ENCODE results near the gene NR2F6.

Gene NR2F6

DNA sequence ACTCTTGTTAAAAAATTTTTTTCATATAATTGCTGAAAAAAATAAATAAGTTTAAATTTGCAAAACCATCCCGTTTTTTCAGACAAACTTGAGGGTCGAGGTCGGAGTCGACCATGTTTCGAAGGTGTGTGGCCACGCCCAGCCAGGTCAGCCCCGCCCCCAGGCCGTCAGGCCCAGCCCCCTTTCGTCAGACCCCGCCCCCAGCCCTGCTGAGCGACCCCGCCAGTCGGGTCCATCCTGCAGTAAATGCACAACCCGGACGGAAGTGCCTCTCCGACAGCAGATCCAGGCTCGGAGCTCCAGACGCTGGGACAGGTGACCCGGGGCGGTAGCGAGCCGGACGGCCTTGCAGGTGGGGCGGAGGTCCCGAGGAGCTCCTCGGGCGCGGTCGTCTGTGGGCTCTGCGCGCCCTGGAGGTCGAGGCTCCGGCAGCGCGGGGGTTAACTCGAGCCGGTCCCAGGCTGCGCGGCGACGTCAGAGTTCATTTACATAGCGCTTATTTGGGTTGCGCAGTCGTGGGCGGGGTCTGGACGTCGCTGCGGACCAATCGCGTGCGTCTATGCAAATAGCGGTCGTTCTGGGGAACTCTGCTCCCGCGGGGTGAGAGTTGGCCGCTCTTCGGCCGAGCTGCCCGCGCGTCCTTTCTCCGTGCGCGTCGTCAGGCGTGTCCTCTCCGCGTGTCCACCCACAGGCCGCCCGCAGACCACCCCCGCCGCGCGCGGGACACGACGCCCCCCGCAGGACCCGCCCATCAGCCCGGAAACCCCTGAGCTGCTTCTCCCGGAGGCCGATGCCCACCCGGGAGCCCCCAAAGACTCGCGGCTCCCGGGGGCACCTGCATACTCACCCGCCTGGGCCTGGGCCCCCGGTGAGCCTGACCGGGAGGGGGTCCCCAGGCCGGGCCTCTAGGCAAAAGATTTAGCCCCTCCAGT is 19.5 kb downstream of the NR2F6 start, which contains the start of gene OCEL1 (continued):
- TF ChIP-seq ZNF221 (tag by site-specific recombination; IDR thresholded peaks at IDR 0.05; ENCODE audit: borderline replicate concordance) (no peak), ZNF768 (tag by site-specific recombination; IDR thresholded peaks at IDR 0.05) (no peak; the same call in 1 of the 2 replicates), ZNF707 (tag by site-specific recombination; IDR thresholded peaks at IDR 0.05) (no peak), ZNF16 (tag by site-specific recombination; IDR thresholded peaks at IDR 0.05; ENCODE audit: low read depth) (no peak), ZEB2 (tag by site-specific recombination; IDR thresholded peaks at IDR 0.05) (peak; percentile 98), ZNF214 (tag by site-specific recombination; IDR thresholded peaks at IDR 0.05; ENCODE audit: borderline replicate concordance) (no peak), FEZF1 (tag by site-specific recombination; IDR thresholded peaks at IDR 0.05) (peak; percentile 60), ZNF426 (tag by site-specific recombination; IDR thresholded peaks at IDR 0.05) (no peak), BCL11A (tag by site-specific recombination; IDR thresholded peaks at IDR 0.05; ENCODE audit: low read depth) (no peak), ZNF747 (tag by site-specific recombination; IDR thresholded peaks at IDR 0.05) (no peak), ZNF132 (tag by site-specific recombination; IDR thresholded peaks at IDR 0.05; ENCODE audit: borderline replicate concordance) (no peak), RBAK (tag by site-specific recombination; IDR thresholded peaks at IDR 0.05) (no peak), ZNF558 (tag by site-specific recombination; IDR thresholded peaks at IDR 0.05) (no peak), ZBTB20 (tag by site-specific recombination; IDR thresholded peaks at IDR 0.05) (no peak; the same call in 1 of the 2 replicates), ZNF596 (tag by site-specific recombination; IDR thresholded peaks at IDR 0.05) (no peak), TRIM28 (IDR thresholded peaks at IDR 0.05; ENCODE audit: borderline replicate concordance, low read length) (no peak), SCRT1 (tag by site-specific recombination; IDR thresholded peaks at IDR 0.05; ENCODE audit: borderline replicate concordance) (no peak), ZNF324 (tag by site-specific recombination; IDR thresholded peaks at IDR 0.05) (no peak), ZNF274 (IDR thresholded peaks at IDR 0.05; ENCODE audit: low read length) (no peak), ZNF274 (tag by site-specific recombination; IDR thresholded peaks at IDR 0.05; ENCODE audit: borderline replicate concordance) (no peak), ZNF670 (tag by site-specific recombination; IDR thresholded peaks at IDR 0.05; ENCODE audit: low read depth) (no peak), ZNF157 (tag by site-specific recombination; IDR thresholded peaks at IDR 0.05) (no peak), ZNF155 (tag by site-specific recombination; IDR thresholded peaks at IDR 0.05) (no peak), ZNF416 (tag by site-specific recombination; IDR thresholded peaks at IDR 0.05) (no peak), HOXD13 (CRISPR knock-in tag; IDR thresholded peaks at IDR 0.05; ENCODE audit: borderline replicate concordance) (no peak), ZNF366 (tag by site-specific recombination; conservative IDR thresholded peaks at IDR 0.05) (no peak), ZNF629 (tag by site-specific recombination; IDR thresholded peaks at IDR 0.05) (peak; percentile 95)
- TF ChIP-seq, protein P1, sequence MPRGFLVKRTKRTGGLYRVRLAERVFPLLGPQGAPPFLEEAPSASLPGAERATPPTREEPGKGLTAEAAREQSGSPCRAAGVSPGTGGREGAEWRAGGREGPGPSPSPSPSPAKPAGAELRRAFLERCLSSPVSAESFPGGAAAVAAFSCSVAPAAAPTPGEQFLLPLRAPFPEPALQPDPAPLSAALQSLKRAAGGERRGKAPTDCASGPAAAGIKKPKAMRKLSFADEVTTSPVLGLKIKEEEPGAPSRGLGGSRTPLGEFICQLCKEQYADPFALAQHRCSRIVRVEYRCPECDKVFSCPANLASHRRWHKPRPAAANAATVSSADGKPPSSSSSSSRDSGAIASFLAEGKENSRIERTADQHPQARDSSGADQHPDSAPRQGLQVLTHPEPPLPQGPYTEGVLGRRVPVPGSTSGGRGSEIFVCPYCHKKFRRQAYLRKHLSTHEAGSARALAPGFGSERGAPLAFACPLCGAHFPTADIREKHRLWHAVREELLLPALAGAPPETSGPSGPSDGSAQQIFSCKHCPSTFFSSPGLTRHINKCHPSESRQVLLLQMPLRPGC (tag by site-specific recombination; IDR thresholded peaks at IDR 0.05), result no peak
- TF ChIP-seq, protein P2, sequence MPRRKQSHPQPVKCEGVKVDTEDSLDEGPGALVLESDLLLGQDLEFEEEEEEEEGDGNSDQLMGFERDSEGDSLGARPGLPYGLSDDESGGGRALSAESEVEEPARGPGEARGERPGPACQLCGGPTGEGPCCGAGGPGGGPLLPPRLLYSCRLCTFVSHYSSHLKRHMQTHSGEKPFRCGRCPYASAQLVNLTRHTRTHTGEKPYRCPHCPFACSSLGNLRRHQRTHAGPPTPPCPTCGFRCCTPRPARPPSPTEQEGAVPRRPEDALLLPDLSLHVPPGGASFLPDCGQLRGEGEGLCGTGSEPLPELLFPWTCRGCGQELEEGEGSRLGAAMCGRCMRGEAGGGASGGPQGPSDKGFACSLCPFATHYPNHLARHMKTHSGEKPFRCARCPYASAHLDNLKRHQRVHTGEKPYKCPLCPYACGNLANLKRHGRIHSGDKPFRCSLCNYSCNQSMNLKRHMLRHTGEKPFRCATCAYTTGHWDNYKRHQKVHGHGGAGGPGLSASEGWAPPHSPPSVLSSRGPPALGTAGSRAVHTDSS (tag by site-specific recombination; IDR thresholded peaks at IDR 0.05), result no peak
- TF ChIP-seq, protein P3, sequence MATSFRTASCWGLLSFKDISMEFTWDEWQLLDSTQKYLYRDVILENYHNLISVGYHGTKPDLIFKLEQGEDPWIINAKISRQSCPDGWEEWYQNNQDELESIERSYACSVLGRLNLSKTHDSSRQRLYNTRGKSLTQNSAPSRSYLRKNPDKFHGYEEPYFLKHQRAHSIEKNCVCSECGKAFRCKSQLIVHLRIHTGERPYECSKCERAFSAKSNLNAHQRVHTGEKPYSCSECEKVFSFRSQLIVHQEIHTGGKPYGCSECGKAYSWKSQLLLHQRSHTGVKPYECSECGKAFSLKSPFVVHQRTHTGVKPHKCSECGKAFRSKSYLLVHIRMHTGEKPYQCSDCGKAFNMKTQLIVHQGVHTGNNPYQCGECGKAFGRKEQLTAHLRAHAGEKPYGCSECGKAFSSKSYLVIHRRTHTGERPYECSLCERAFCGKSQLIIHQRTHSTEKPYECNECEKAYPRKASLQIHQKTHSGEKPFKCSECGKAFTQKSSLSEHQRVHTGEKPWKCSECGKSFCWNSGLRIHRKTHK (tag by site-specific recombination; IDR thresholded peaks at IDR 0.05), result no peak
- TF ChIP-seq, protein P4, sequence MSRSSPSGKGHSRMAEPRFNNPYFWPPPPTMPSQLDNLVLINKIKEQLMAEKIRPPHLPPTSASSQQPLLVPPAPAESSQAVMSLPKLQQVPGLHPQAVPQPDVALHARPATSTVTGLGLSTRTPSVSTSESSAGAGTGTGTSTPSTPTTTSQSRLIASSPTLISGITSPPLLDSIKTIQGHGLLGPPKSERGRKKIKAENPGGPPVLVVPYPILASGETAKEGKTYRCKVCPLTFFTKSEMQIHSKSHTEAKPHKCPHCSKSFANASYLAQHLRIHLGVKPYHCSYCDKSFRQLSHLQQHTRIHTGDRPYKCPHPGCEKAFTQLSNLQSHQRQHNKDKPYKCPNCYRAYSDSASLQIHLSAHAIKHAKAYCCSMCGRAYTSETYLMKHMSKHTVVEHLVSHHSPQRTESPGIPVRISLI (tag by site-specific recombination; IDR thresholded peaks at IDR 0.05), result no peak
- TF ChIP-seq, protein P5, sequence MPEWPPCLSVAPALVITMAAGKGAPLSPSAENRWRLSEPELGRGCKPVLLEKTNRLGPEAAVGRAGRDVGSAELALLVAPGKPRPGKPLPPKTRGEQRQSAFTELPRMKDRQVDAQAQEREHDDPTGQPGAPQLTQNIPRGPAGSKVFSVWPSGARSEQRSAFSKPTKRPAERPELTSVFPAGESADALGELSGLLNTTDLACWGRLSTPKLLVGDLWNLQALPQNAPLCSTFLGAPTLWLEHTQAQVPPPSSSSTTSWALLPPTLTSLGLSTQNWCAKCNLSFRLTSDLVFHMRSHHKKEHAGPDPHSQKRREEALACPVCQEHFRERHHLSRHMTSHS (tag by site-specific recombination; IDR thresholded peaks at IDR 0.05), result no peak
- TF ChIP-seq, protein P6, sequence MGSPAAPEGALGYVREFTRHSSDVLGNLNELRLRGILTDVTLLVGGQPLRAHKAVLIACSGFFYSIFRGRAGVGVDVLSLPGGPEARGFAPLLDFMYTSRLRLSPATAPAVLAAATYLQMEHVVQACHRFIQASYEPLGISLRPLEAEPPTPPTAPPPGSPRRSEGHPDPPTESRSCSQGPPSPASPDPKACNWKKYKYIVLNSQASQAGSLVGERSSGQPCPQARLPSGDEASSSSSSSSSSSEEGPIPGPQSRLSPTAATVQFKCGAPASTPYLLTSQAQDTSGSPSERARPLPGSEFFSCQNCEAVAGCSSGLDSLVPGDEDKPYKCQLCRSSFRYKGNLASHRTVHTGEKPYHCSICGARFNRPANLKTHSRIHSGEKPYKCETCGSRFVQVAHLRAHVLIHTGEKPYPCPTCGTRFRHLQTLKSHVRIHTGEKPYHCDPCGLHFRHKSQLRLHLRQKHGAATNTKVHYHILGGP (tag by site-specific recombination; IDR thresholded peaks at IDR 0.05), result no peak

All from HEK293 (cell line).